ENCODE results near the gene PTPMT1.
"Not testable (repeated sequence)": the region's sequence is repeated elsewhere in the genome, so short reads cannot be mapped to it uniquely, and the experiment has no call there.

Gene PTPMT1

DNA sequence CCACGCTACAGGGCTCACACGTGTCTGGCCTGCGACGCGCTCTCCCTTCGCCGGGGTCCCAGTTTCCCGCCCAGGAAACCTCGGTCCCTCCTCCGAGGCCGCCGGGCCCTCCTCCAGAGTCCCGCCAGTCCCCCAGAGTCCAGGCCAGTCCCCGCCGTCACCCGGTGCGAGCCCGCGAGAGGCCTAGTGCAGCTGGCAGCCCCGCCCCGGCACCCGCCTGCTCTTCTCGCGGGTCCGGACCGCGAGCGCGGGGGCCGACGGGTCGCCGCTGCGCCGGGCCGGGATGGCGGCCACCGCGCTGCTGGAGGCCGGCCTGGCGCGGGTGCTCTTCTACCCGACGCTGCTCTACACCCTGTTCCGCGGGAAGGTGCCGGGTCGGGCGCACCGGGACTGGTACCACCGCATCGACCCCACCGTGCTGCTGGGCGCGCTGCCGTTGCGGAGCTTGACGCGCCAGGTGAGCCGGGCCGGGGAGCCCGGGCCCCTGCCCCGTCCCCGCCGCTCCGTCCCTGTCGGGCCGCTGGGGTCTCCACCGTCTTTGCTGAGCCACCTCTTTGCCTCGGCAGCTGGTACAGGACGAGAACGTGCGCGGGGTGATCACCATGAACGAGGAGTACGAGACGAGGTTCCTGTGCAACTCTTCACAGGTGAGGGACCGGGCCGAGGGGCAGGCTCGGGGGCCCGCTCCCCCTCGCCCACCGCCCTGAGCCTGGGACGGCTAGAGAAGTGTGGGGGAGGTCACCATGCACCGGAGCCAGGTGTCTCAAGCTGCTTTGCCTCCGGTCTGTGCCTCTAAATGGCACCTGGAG is at the start of gene PTPMT1:
TSS of gene PTPMT1 (plus strand) at position 260 of the 809 bp plus-strand sequence. CDS start at position 284, 24 bp downstream.
- TF ChIP-seq, protein P1, sequence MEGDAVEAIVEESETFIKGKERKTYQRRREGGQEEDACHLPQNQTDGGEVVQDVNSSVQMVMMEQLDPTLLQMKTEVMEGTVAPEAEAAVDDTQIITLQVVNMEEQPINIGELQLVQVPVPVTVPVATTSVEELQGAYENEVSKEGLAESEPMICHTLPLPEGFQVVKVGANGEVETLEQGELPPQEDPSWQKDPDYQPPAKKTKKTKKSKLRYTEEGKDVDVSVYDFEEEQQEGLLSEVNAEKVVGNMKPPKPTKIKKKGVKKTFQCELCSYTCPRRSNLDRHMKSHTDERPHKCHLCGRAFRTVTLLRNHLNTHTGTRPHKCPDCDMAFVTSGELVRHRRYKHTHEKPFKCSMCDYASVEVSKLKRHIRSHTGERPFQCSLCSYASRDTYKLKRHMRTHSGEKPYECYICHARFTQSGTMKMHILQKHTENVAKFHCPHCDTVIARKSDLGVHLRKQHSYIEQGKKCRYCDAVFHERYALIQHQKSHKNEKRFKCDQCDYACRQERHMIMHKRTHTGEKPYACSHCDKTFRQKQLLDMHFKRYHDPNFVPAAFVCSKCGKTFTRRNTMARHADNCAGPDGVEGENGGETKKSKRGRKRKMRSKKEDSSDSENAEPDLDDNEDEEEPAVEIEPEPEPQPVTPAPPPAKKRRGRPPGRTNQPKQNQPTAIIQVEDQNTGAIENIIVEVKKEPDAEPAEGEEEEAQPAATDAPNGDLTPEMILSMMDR (conservative IDR thresholded peaks at IDR 0.05; ENCODE audit: low read depth, low read length): no peak
- peak within 1 kb of the TSS; percentile 81 for H3K4me3 ChIP-seq (ENCODE audit: low read depth, low read length)
- DNase-seq (ENCODE audit: low read depth): peak; percentile 68

DNA sequence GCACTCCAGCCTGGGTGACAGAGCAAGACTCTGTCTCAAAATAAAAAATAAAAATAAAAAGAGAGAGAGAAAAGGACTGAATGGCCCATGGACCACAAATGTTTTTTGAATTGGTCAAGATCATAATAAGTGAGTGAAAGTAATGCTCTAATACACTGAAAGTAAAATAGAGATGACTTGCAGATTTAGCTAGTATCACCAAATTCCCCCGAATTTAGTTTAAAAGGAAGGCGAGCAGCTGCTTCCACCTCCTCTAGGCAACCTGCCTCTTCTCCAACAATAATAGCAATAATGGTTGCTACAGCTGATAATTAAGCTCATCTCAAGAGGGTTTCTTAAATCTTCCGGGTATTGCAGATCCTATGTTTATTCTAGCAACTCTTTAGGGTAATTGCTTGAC is 49.2 kb upstream of the PTPMT1 start:
- DNase-seq (ENCODE audit: low read depth): no peak
- TF ChIP-seq, protein P1 (conservative IDR thresholded peaks at IDR 0.05; ENCODE audit: low read depth, low read length): no peak
- H3K4me3 ChIP-seq (ENCODE audit: low read depth, low read length): no peak overlapping the region

DNA sequence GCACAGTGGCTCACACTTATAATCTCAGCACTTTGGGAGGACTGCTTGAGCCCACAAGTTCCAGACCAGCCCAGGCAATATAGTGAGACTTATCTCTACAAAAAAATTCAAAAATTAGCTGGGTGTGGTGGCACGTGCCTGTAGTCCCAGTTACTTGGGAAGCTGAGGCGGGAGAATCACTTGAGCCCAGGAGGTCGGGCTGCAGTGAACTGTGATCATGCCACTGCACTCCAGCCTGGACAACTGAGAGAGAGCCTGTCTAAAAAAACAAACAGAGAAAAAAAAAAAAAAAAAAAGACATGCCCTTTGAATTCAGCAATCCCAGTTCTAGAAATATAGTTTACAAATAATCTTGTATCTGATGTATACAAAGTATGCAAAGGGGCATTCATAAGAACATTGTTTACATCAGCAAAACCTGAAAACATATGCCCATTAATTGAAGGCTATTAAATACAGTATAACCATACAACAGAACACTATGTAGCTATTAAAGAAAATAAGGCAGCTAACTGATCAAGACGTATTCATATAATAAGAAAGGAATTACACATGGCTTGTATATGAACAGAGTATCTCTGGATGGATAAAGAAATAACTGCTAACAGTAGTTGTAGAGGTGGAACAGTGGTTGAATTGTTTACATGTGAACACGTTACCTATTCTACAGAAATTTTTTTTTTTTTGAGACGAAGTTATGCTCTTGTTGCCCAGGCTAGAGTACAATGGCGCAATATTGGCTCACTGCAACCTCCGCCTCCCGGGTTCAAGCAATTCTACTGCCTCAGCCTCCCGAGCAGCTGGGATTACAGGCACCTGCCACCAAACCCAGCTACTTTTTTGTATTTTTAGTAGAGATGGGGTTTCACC is 48.2 kb upstream of the PTPMT1 start:
- DNase-seq (ENCODE audit: low read depth): no peak
- no peak overlapping the region for H3K4me3 ChIP-seq (ENCODE audit: low read depth, low read length)
- TF ChIP-seq, protein P1 (conservative IDR thresholded peaks at IDR 0.05; ENCODE audit: low read depth, low read length): no peak

DNA sequence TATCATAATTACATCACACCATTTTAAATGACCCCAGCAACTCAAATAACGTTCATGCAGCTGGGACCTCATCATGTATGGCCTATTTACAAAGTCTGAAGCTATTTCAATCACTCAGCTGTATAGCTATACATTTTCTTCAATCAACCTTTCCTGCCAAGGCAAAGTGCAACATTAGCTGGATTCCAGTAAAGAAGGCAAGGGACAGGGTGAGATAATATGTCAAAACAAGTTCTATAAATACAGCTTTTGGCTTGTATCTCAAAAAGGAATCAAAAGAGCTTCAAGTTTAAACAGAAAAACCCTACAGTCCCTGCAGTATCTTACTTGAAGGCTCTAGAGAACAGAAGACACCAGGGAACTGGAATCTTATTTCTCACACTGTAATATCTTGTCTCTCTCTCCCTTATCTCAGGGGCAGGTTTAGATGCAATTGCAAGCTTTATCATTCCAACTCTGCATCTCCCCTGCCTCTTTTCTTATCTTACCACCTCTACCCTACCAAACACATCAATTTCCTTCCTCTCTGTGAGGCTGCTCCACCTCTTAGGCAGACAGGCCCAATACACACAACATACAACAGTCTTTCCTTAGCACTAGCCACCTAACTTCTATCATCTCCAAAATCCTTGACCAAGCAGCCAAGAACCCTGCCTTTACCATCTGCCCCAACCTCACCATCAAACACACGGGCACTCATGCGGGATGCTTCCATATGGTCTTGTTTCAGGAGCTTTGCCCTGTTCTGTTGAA is 47.0 kb upstream of the PTPMT1 start:
- no peak for DNase-seq (ENCODE audit: low read depth)
- no peak overlapping the region for H3K4me3 ChIP-seq (ENCODE audit: low read depth, low read length)
- TF ChIP-seq, protein P1 (conservative IDR thresholded peaks at IDR 0.05; ENCODE audit: low read depth, low read length): no peak

- peak; percentile 93 for DNase-seq (ENCODE audit: low read depth)
- TF ChIP-seq, protein P1 (conservative IDR thresholded peaks at IDR 0.05; ENCODE audit: low read depth, low read length): no peak
- peak overlapping the region; percentile 15 for H3K4me3 ChIP-seq (ENCODE audit: low read depth, low read length)
Observed at GRCh38 chr11:47523490-47524225, 41.7 kb upstream of the PTPMT1 start.

DNA sequence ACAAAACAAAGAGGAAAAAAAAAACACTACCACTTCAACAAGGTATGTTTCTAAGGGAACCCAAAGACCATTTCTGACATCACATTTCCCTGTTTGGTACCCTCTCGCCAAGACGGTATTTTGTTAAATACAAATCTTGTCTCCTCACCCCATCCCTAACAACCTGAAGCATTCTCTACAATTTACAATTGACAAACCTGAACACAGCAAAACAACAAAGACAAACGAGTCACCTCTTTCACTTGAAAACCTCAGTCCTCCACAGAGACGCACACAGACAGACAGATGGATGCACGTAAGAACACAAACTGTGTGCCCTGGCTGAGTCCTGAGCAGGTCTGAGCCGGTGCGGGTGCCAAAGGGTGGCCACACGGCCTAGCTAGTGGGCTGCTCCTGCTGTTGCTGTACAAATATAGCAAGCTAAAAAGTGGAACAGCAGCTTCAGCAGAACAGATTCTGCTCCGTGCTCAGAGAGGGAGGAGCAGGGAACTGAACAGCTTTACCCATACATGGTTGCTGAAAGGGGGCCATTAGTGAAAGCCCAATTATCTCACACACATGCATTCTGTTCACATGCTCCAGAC is 41.0 kb upstream of the PTPMT1 start:
- no peak overlapping the region for H3K4me3 ChIP-seq (ENCODE audit: low read depth, low read length)
- DNase-seq (ENCODE audit: low read depth): peak; percentile 49
- TF ChIP-seq, protein P1 (conservative IDR thresholded peaks at IDR 0.05; ENCODE audit: low read depth, low read length): peak; percentile 8

DNA sequence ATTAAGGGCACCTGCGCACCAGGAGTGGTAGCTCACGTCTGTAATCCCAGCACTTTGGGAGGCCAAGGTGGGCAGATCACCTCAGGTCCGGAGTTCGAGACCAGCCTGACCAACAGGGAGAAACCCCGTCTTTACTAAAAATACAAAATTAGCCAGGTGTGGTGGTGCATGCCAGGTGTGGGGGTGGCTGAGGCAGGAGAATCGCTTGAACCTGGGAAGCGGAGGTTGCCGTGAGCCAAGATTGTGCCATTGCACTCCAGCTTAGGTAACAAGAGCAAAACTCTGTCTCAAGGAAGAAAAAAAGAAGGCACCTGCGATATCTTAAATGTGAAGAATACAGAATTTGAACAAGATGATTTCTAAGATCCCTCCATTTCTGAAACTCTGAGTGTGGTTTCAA is 39.4 kb upstream of the PTPMT1 start:
- not testable (repeated sequence) for H3K4me3 ChIP-seq (ENCODE audit: low read depth, low read length); DNase-seq (ENCODE audit: low read depth)

All from choroid plexus epithelial cell (primary cell).